Osteoblast (primary cell): ENCODE measurements around the gene AMPH. TPM values are rescaled to one million over a fixed set of nuclear protein-coding genes. Genes with fewer than 3 reads are reported as not detected.

ENCODE experiments used
- DNase-seq: peaks from one replicate; pipeline ENCODE4 v3.0.0; 2011; ENCODE audit warnings: low spot score, mixed read lengths; ENCODE audit not compliant: insufficient read length; ENCODE audit errors: missing footprints
- H2AFZ ChIP-seq: 2 replicates; pipeline ENCODE4 v1.6.0; 2011; ENCODE audit warnings: mild to moderate bottlenecking, low read length
- H3K27ac ChIP-seq: 2 replicates; pipeline ENCODE4 v1.5.1; 2011; ENCODE audit warnings: mild to moderate bottlenecking, low read depth, low read length, moderate library complexity
- H3K27me3 ChIP-seq: 2 replicates; pipeline ENCODE4 v1.6.0; 2012; ENCODE audit warnings: mild to moderate bottlenecking, control low read depth, inconsistent platforms, low read length, moderate library complexity; ENCODE audit not compliant: insufficient read depth
- H3K36me3 ChIP-seq: 2 replicates; pipeline ENCODE4 v1.5.1; 2011; ENCODE audit warnings: mild to moderate bottlenecking, low read length, control low read depth, moderate library complexity; ENCODE audit not compliant: insufficient read depth
- H3K4me1 ChIP-seq: 2 replicates; pipeline ENCODE4 v1.5.1; 2011; ENCODE audit warnings: mild to moderate bottlenecking, low read length, control low read depth, moderate library complexity; ENCODE audit not compliant: insufficient read depth
- H3K4me2 ChIP-seq: 2 replicates; pipeline ENCODE4 v1.6.0; 2011; ENCODE audit warnings: mild to moderate bottlenecking, low read length; ENCODE audit not compliant: insufficient read depth
- H3K4me3 ChIP-seq: fragments of 200-600 bp; sonication (generic); 3 replicates; pipeline ENCODE4 v1.5.1; 2012; ENCODE audit warnings: mild to moderate bottlenecking, low read length, inconsistent platforms; ENCODE audit not compliant: insufficient read depth
- H3K79me2 ChIP-seq: 2 replicates; pipeline ENCODE4 v1.6.0; 2012; ENCODE audit warnings: mild to moderate bottlenecking, low read length, control low read depth, inconsistent platforms; ENCODE audit not compliant: insufficient read depth
- H3K9me3 ChIP-seq: 2 replicates; pipeline ENCODE4 v1.5.1; 2011; ENCODE audit warnings: low read depth, low read length, control low read depth
- H4K20me1 ChIP-seq: 2 replicates; pipeline ENCODE4 v1.6.0; 2012; ENCODE audit warnings: mild to moderate bottlenecking, low read length, control low read depth; ENCODE audit not compliant: insufficient read depth
- CTCF ChIP-seq: IDR thresholded peaks from 2 replicates; pipeline ENCODE4 v1.5.1; 2011; ENCODE audit warnings: mild to moderate bottlenecking, low read depth, low read length, moderate library complexity; ENCODE audit errors: extremely low read depth
- total RNA-seq: library from RNA; depleted of rRNA; stranded (reverse); fragments of >200 nt; gene quantifications from 2 replicates; pipeline ENCODE4 v1.2.3, GENCODE V29; 2012

The AMPH gene
- total RNA-seq, 1 donor = 1.1 TPM

DNA sequence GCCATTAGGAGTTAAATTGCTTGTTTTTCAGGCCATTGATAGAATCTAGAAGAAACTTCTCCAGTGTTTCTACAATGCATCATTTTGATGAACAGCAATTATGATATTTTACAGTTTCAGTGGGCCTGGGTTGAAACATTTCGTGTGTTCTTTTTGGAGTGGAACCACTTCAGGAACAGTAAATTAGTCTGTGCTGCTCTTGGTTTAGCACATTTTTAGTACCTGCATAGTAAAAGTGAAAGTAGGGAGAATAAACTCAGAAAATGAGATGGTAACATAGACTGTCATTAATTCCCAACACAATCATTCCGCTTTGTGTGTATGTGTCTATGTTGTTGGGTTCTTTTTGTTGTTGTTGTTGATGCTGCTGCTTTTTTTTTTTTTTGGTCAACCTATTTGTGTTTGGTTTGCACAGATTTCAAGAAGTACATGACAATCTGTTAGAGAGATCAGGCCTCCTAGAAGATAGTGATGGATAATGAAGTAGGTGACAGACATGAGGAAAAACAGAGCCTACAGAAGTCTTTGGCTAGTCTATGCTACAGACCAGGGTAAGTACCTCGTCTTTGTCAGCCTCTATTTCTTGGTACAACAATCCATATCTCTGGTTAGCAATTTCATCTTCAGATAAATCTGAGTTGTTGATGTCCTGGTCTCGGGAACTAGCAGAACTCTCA, 203.8 kb downstream of the AMPH start:
- no peak for DNase-seq
- Histone ChIP-seq H3K36me3 (no peaks in the 10 kb centered on the region), H3K9me3 (no peaks in the 10 kb centered on the region), H3K4me2 (no peak overlapping the region), H2AFZ (no peak overlapping the region), H3K27ac (no peak overlapping the region), H3K27me3 (no peaks in the 10 kb centered on the region), H4K20me1 (no peaks in the 10 kb centered on the region), H3K4me1 (no peaks in the 10 kb centered on the region), H3K4me3 (no peak overlapping the region), H3K79me2 (no peaks in the 10 kb centered on the region)
- no peak for TF ChIP-seq CTCF

GRCh38 chr7:38425509-38425908, 205.7 kb downstream of the AMPH start:
- Histone ChIP-seq H3K36me3 (no peaks in the 10 kb centered on the region), H3K4me3 (no peak overlapping the region), H3K79me2 (no peaks in the 10 kb centered on the region), H2AFZ (no peak overlapping the region), H3K27me3 (no peaks in the 10 kb centered on the region), H3K27ac (no peak overlapping the region), H3K4me2 (no peak overlapping the region), H3K9me3 (no peaks in the 10 kb centered on the region), H4K20me1 (no peaks in the 10 kb centered on the region), H3K4me1 (no peaks in the 10 kb centered on the region)
- DNase-seq = no peak
- no peak for TF ChIP-seq CTCF

DNA sequence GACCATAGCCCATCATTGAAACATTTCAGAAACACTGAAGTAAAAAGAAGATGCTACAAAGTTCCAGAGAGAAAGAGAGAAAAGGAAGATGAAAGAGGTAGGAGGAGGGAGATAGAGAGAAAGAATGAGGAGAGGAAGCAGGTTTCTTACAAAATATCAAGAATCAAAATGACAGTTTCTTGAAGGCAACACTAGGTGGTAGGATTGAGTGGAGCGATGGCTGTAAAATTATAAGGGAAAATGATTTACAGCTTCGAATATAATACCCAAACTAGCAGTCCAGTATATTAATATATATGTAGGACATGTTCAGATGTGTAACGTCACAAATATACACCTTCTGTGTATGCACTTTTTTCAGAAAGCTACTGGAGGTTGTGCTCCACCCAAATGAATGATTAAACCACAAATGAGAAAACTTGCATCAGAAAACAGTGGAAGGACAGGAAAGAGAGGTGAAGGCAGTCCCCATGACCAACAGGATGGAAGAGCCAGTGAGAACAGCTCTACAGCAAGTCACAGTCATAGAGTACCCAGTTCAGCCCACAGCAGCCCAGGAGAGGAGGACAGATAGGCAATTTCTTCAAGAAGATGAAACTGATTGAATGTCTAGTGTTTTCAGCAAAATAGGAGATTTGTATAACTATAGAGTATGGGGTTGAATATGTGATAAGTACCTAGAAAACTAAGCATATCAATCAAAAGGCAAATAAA, 206.3 kb downstream of the AMPH start:
- TF ChIP-seq CTCF = no peak
- DNase-seq = no peak
- H3K4me3 ChIP-seq = no peak overlapping the region
- no peak overlapping the region for H3K27ac ChIP-seq
- no peaks in the 10 kb centered on the region for H4K20me1 ChIP-seq
- H2AFZ ChIP-seq = no peak overlapping the region
- H3K27me3 ChIP-seq = no peaks in the 10 kb centered on the region
- no peaks in the 10 kb centered on the region for H3K9me3 ChIP-seq
- no peaks in the 10 kb centered on the region for H3K36me3 ChIP-seq
- no peaks in the 10 kb centered on the region for H3K4me1 ChIP-seq
- H3K79me2 ChIP-seq = no peaks in the 10 kb centered on the region
- H3K4me2 ChIP-seq = no peak overlapping the region

GRCh38 chr7:38413784-38414183, 217.4 kb downstream of the AMPH start:
- Histone ChIP-seq H3K79me2 (no peaks in the 10 kb centered on the region), H3K4me3 (no peak overlapping the region), H3K27me3 (no peaks in the 10 kb centered on the region), H3K27ac (no peak overlapping the region), H4K20me1 (no peaks in the 10 kb centered on the region), H3K4me1 (no peaks in the 10 kb centered on the region), H3K9me3 (no peaks in the 10 kb centered on the region), H2AFZ (no peak overlapping the region), H3K4me2 (no peak overlapping the region), H3K36me3 (no peaks in the 10 kb centered on the region)
- TF ChIP-seq CTCF = no peak
- no peak for DNase-seq
